ENCODE results near the gene SPARCL1. TPM values are rescaled to one million over a fixed set of nuclear protein-coding genes. Genes with fewer than 3 reads are reported as not detected.

Gene SPARCL1
- total RNA-seq = 0.15 and 0.32 TPM in 2 replicates

GRCh38 chr4:87529187-87529586, at the start of gene SPARCL1:
Gene SPARCL1 (minus strand): TSS chr4:87529376. CDS start chr4:87499574, 29,802 bp downstream.

Other genes starting within 250 kb of the SPARCL1 start
- not detected in 2 replicates for gene HSD17B13, start 206.5 kb downstream of the SPARCL1 start, total RNA-seq
- gene HSD17B11, start 138.2 kb downstream of the SPARCL1 start, total RNA-seq = 28.3 and 35.6 TPM in 2 replicates
- 25.7 and 27.8 TPM in 2 replicates for gene NUDT9, start 106.8 kb downstream of the SPARCL1 start, total RNA-seq
- gene DSPP, start 79.2 kb upstream of the SPARCL1 start, total RNA-seq = not detected in 2 replicates
- gene DMP1, start 120.9 kb upstream of the SPARCL1 start, total RNA-seq = not detected in 2 replicates